Kidney (tissue), 14 donors: Measurements from ENCODE around the gene SPPL2B. TPM values are rescaled to one million over a fixed set of nuclear protein-coding genes. Genes with fewer than 3 reads are reported as not detected.
A peak's percentile ranks its signal among the peaks of the same experiment; 100 is the strongest.

Source experiments
- DNase-seq, 5 donors: peaks; one replicate each; pipeline ENCODE4 v3.0.0-alpha.2; 2013 to 2020
- FAIRE-seq: peaks from 2 replicates; lab custom pipeline; 2012; peaks lifted over from hg19 to GRCh38; lab: Jason Lieb, UNC
- H3K27ac ChIP-seq, 2 donors: one replicate each; pipeline ENCODE4 v1.7.0; 2013; ENCODE audit warnings: low read depth in 2 of 2, low read length in 2 of 2, inconsistent platforms in 1 of 2
- H3K27me3 ChIP-seq: one replicate; pipeline ENCODE4 v1.7.1; 2013; ENCODE audit warnings: low read length, inconsistent platforms; ENCODE audit not compliant: control insufficient read depth, insufficient read depth
- H3K36me3 ChIP-seq, 3 donors: one replicate each; pipeline versions ENCODE4 v1.7.0 to v1.7.1; 2013; ENCODE audit warnings: low read length in 3 of 3, control low read depth in 1 of 3, inconsistent platforms in 1 of 3; ENCODE audit not compliant: insufficient read depth in 3 of 3, control insufficient read depth in 2 of 3
- H3K4me1 ChIP-seq, 3 donors: one replicate each; pipeline versions ENCODE4 v1.7.0 to v1.7.1; 2013; ENCODE audit warnings: low read length in 3 of 3, inconsistent platforms in 1 of 3, low read depth in 1 of 3; ENCODE audit not compliant: control insufficient read depth in 2 of 3, insufficient read depth in 2 of 3
- H3K4me3 ChIP-seq, 3 donors: one replicate each; pipeline versions ENCODE4 v1.7.0 to v1.8.1; 2013; ENCODE audit warnings: low read length in 3 of 3, control low read depth in 1 of 3, inconsistent platforms in 1 of 3
- H3K9ac ChIP-seq, 3 donors: one replicate each; pipeline versions ENCODE4 v1.7.0 to v1.7.1; 2013; ENCODE audit warnings: low read length in 3 of 3, control low read depth in 1 of 3, inconsistent platforms in 1 of 3
- H3K9me3 ChIP-seq, 3 donors: one replicate each; pipeline versions ENCODE4 v1.7.0 to v1.7.1; 2013; ENCODE audit warnings: low read length in 3 of 3, control low read depth in 1 of 3, inconsistent platforms in 1 of 3; ENCODE audit not compliant: control insufficient read depth in 2 of 3, insufficient read depth in 1 of 3
- CTCF ChIP-seq: IDR thresholded peaks from 3 replicates; pipeline ENCODE4 v1.5.1; 2012; ENCODE audit warnings: mild to moderate bottlenecking, moderate library complexity, borderline replicate concordance; ENCODE audit not compliant: insufficient read depth; ENCODE audit errors: extremely low read depth
- intact Hi-C: fragments of 100-400 bp; cut with DNase I; formaldehyde crosslinking; loops from one replicate; pipeline ENCODE4 v1.11.1; 2022
- polyA plus RNA-seq: library from polyadenylated mRNA; stranded (reverse); fragments of 350-450 nt; fragmentation: Illumina TruSeq; extraction: RNeasy Lipid Tissue Mini Kit (QIAGEN cat#74804); gene quantifications from one replicate; pipeline ENCODE4 v1.2.3, GENCODE V29; 2014; ENCODE audit warnings: low read depth, low replicate concordance; ENCODE audit not compliant: insufficient read depth
- total RNA-seq: library from RNA; stranded (reverse); fragmentation: NEBNext Ultra II Directional; extraction: Animal tissue kit (Norgen Biotek cat#: 25700); gene quantifications from one replicate; pipeline ENCODE4 v1.2.1, GENCODE V29; 2021
- donor health status: control.
- donor health status: control.
- donor health status: control.
- donor health status: control.
- donor health status: control.
- donor health status: DM: yes; HTN: yes; CAD: no.
- donor health status: Normal renal cell carcinoma (clear cell type).

The SPPL2B gene
- total and polyA plus RNA-seq, 2 donors from 2014 or later, result 25.3 to 94.1 TPM

GRCh38 chr19:2291185-2291751, 37.2 kb upstream of the SPPL2B start:
- Histone ChIP-seq H3K36me3 (no peaks in the 10 kb centered on the region), H3K4me3 (no peak overlapping the region), H3K4me1 (peaks cover 0 to 15% (median 0%) of the 10 kb centered on the region in 3 donors), H3K9ac (no peak overlapping the region), H3K27ac (no peak overlapping the region), H3K9me3 (no peaks in the 10 kb centered on the region), H3K27me3 (peaks cover 28% of the 10 kb centered on the region)
- no peak for FAIRE-seq
- DNase-seq, result peak in 3 of 5 donors; percentile 68 to 77 (median 70)
- TF ChIP-seq CTCF, result no peak
- intact Hi-C loops, result no loop called here

GRCh38 chr19:2294687-2295335, 33.7 kb upstream of the SPPL2B start:
- intact Hi-C loops, result no loop called here
- H3K36me3 ChIP-seq, result no peaks in the 10 kb centered on the region
- no peaks in the 10 kb centered on the region for H3K9me3 ChIP-seq
- no peak overlapping the region for H3K9ac ChIP-seq
- H3K4me3 ChIP-seq, result no peak overlapping the region
- TF ChIP-seq CTCF, result no peak
- H3K4me1 ChIP-seq, result peaks cover 0 to 15% (median 0%) of the 10 kb centered on the region in 3 donors
- H3K27ac ChIP-seq, result no peak overlapping the region
- DNase-seq (peak in 2 of 5 donors; percentile 50 to 56), FAIRE-seq (no peak)
- H3K27me3 ChIP-seq, result peaks cover 18% of the 10 kb centered on the region

GRCh38 chr19:2296141-2296540, 32.3 kb upstream of the SPPL2B start:
- intact Hi-C loops, result no loop called here
- H3K4me1 ChIP-seq, result peaks cover 0 to 4% (median 0%) of the 10 kb centered on the region in 3 donors
- DNase-seq, result no peak
- H3K9me3 ChIP-seq, result no peaks in the 10 kb centered on the region
- no peak overlapping the region for H3K9ac ChIP-seq
- no peak overlapping the region for H3K4me3 ChIP-seq
- H3K27ac ChIP-seq, result no peak overlapping the region
- H3K27me3 ChIP-seq, result peaks cover 16% of the 10 kb centered on the region
- TF ChIP-seq CTCF, result no peak
- H3K36me3 ChIP-seq, result no peaks in the 10 kb centered on the region
- FAIRE-seq, result no peak
